Lung (tissue), 12 donors: ENCODE data around the gene ECE1. TPM values are rescaled to one million over a fixed set of nuclear protein-coding genes. Genes with fewer than 3 reads are reported as not detected.
A peak's percentile ranks its signal among the peaks of the same experiment; 100 is the strongest.

Experiments
- ATAC-seq: fragments of 200-7000 bp; cut with Tn5 transposase; one replicate; pipeline ENCODE4 v1.9.1; 2020; ENCODE audit warnings: moderate number of reproducible peaks; ENCODE audit not compliant: insufficient read depth, low FRiP score
- DNase-seq, 3 donors: peaks; one replicate each; pipeline ENCODE4 v3.0.0-alpha.2; 2013 to 2017
- H3K27ac ChIP-seq, 2 donors: one replicate each; pipeline ENCODE4 v1.5.1; 2013; ENCODE audit warnings: mild to moderate bottlenecking in 2 of 2, moderate library complexity in 2 of 2, control low read depth in 1 of 2, inconsistent platforms in 1 of 2, low read depth in 1 of 2, low read length in 1 of 2
- H3K27me3 ChIP-seq, 3 donors: one replicate each; pipeline ENCODE4 v1.5.1; 2013; ENCODE audit warnings: low read length in 2 of 3; ENCODE audit not compliant: control insufficient read depth in 3 of 3, insufficient read depth in 3 of 3
- H3K36me3 ChIP-seq, 4 donors: one replicate each; pipeline ENCODE4 v1.5.1; 2013; ENCODE audit warnings: low read length in 4 of 4, mild to moderate bottlenecking in 1 of 4, moderate library complexity in 1 of 4; ENCODE audit not compliant: control insufficient read depth in 4 of 4, insufficient read depth in 4 of 4
- H3K4me1 ChIP-seq, 5 donors: one replicate each; pipeline ENCODE4 v1.5.1; 2013; ENCODE audit warnings: low read length in 5 of 5, mild to moderate bottlenecking in 2 of 5, moderate library complexity in 1 of 5; ENCODE audit not compliant: control insufficient read depth in 5 of 5, insufficient read depth in 5 of 5
- H3K4me3 ChIP-seq: one replicate; pipeline ENCODE4 v1.5.1; 2013; ENCODE audit warnings: mild to moderate bottlenecking, control low read depth, moderate library complexity
- H3K9ac ChIP-seq, 2 donors: one replicate each; pipeline ENCODE4 v1.5.1; 2013; ENCODE audit warnings: low read length in 2 of 2, control low read depth in 1 of 2; ENCODE audit not compliant: insufficient read depth in 1 of 2
- H3K9me3 ChIP-seq, 4 donors: one replicate each; pipeline ENCODE4 v1.5.1; 2013; ENCODE audit warnings: low read length in 3 of 4, mild to moderate bottlenecking in 1 of 4, moderate library complexity in 1 of 4; ENCODE audit not compliant: control insufficient read depth in 4 of 4, insufficient read depth in 3 of 4
- WGBS, 2 donors: extraction: QIAGEN DNeasy Blood & Tissue Kit; methylation state at CpG; one replicate each; pipeline ENCODE4 v1.1.7; 2013; 5-methylcytosine and 5-hydroxymethylcytosine counted together
- polyA plus RNA-seq, 2 donors: library from polyadenylated mRNA; stranded (reverse); fragments of 200-250 nt; gene quantifications; one replicate each; pipeline ENCODE4 v1.2.1, GENCODE V29; 2013
- total RNA-seq, 2 donors: library from RNA; depleted of rRNA in 1 of 2; stranded (reverse); fragments of >200 nt in 1 of 2; gene quantifications; one replicate each; pipeline ENCODE4 v1.2.1, GENCODE V29; 2014 to 2021
- TF ChIP-seq, protein P1 (sequence below): IDR thresholded peaks from 2 replicates; pipeline ENCODE4 v1.5.1; 2012; ENCODE audit warnings: mild to moderate bottlenecking; ENCODE audit errors: control extremely low read depth, extremely low read depth
- donor health status: control.
- donor health status: control.
- donor health status: Bipolar disorder and iron deficiency.
- donor health status: healthy.
- donor health status: DM: yes; HTN: yes; CAD: no.

ECE1 gene
- total and polyA plus RNA-seq, 4 donors: 55.7 to 129 (median 105) TPM

GRCh38 chr1:21175670-21176581 lies 114.3 kb downstream of the ECE1 start:
- H3K27ac ChIP-seq: peak overlapping the region; percentile 91 to 93

GRCh38 chr1:21175324-21175669 lies 115.0 kb downstream of the ECE1 start:
- Histone ChIP-seq H3K4me1 (peaks cover 0 to 20% (median 11%) of the 10 kb centered on the region in 5 donors), H3K36me3 (peaks cover 0 to 1% (median 0%) of the 10 kb centered on the region in 4 donors), H3K9me3 (no peaks in the 10 kb centered on the region), H3K27me3 (no peaks in the 10 kb centered on the region), H3K27ac (peak overlapping the region; percentile 91 to 93), H3K9ac (peak overlapping the region; percentile 56 to 87), H3K4me3 (no peak overlapping the region)
- 0 to 1% methylated on average over 6 of the region's 6 CpGs for WGBS, 2 donors
- DNase-seq (peak in 2 of 3 donors; percentile 36 to 64), ATAC-seq (no peak)
- TF ChIP-seq, protein P1, sequence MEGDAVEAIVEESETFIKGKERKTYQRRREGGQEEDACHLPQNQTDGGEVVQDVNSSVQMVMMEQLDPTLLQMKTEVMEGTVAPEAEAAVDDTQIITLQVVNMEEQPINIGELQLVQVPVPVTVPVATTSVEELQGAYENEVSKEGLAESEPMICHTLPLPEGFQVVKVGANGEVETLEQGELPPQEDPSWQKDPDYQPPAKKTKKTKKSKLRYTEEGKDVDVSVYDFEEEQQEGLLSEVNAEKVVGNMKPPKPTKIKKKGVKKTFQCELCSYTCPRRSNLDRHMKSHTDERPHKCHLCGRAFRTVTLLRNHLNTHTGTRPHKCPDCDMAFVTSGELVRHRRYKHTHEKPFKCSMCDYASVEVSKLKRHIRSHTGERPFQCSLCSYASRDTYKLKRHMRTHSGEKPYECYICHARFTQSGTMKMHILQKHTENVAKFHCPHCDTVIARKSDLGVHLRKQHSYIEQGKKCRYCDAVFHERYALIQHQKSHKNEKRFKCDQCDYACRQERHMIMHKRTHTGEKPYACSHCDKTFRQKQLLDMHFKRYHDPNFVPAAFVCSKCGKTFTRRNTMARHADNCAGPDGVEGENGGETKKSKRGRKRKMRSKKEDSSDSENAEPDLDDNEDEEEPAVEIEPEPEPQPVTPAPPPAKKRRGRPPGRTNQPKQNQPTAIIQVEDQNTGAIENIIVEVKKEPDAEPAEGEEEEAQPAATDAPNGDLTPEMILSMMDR: no peak

More at GRCh38 chr1:21175670-21176581, 114.3 kb downstream of the ECE1 start:
- Histone ChIP-seq H3K36me3 (no peaks in the 10 kb centered on the region), H3K4me3 (peak overlapping the region; percentile 59), H3K9me3 (no peaks in the 10 kb centered on the region), H3K9ac (peak overlapping the region; percentile 56 to 87), H3K4me1 (peaks cover 0 to 20% (median 11%) of the 10 kb centered on the region in 5 donors), H3K27me3 (no peaks in the 10 kb centered on the region)
- TF ChIP-seq, protein P1: no peak
- ATAC-seq: no peak
- 0% methylated on average over 38 to 64 of the region's 69 CpGs for WGBS, 2 donors
- DNase-seq: peak; percentile 55 to 75 (median 64)

GRCh38 chr1:21174654-21175323 lies 115.5 kb downstream of the ECE1 start:
- Histone ChIP-seq H3K36me3 (peaks cover 0 to 4% (median 0%) of the 10 kb centered on the region in 4 donors), H3K9me3 (no peaks in the 10 kb centered on the region), H3K4me3 (no peak overlapping the region), H3K27ac (peak overlapping the region in 1 of 2 donors; percentile 91), H3K4me1 (peaks cover 0 to 22% (median 11%) of the 10 kb centered on the region in 5 donors), H3K27me3 (no peaks in the 10 kb centered on the region), H3K9ac (peak overlapping the region; percentile 56 to 87)
- ATAC-seq: no peak
- 16 to 41% methylated on average over 12 of the region's 12 CpGs for WGBS, 2 donors
- DNase-seq: peak in 2 of 3 donors; percentile 56 to 63
- TF ChIP-seq, protein P1: no peak
